ENCODE results near the gene SYTL3. TPM values are rescaled to one million over a fixed set of nuclear protein-coding genes. Genes with fewer than 3 reads are reported as not detected.

The SYTL3 gene
- total and polyA plus RNA-seq, 10 donors = 5.9 to 48.3 (median 17.9) TPM

- DNase-seq = peak; percentile 75
- Histone ChIP-seq H3K36me3 (peaks cover 0 to 70% (median 5%) of the 10 kb centered on the region in 6 donors), H3K4me1 (peaks cover 6 to 73% (median 30%) of the 10 kb centered on the region in 6 donors), H3K4me3 (no peak overlapping the region), H3K9me3 (no peaks in the 10 kb centered on the region), H3K27ac (no peak overlapping the region), H3K27me3 (replicated peaks in 1 of 7) (no peaks in the 10 kb centered on the region)
- intact Hi-C loops (cut with DNase I; ENCODE audit: low total_unique reads) = no loop called here
- 30 to 41% (median 36%) methylated on average over 10 of the region's 10 CpGs for WGBS, 5 donors
- TF ChIP-seq POLR2AphosphoS5 (IDR thresholded peaks at IDR 0.05) (no peak), CTCF (IDR thresholded peaks at IDR 0.05 in 8 of 11, conservative IDR thresholded peaks at IDR 0.05 in 3 of 11) (peak in 9 of 11 experiments; percentile 24 to 63 (median 54)), POLR2A (IDR thresholded peaks at IDR 0.05) (no peak)
Observed at GRCh38 chr6:158660333-158660754, 10.5 kb downstream of the SYTL3 start.

- no peaks in the 10 kb centered on the region for H3K27me3 ChIP-seq (replicated peaks in 1 of 7)
- WGBS, 5 donors = 88 to 95% (median 89%) methylated on average over 3 of the region's 3 CpGs
- intact Hi-C loops (cut with DNase I; ENCODE audit: low total_unique reads) = no loop called here
- H3K4me1 ChIP-seq = peaks cover 0 to 73% (median 21%) of the 10 kb centered on the region in 6 donors
- DNase-seq = no peak
- TF ChIP-seq POLR2AphosphoS5 (IDR thresholded peaks at IDR 0.05) (no peak), CTCF (IDR thresholded peaks at IDR 0.05 in 8 of 11, conservative IDR thresholded peaks at IDR 0.05 in 3 of 11) (no peak), POLR2A (IDR thresholded peaks at IDR 0.05) (no peak)
- peaks cover 0 to 70% (median 6%) of the 10 kb centered on the region in 6 donors for H3K36me3 ChIP-seq
- H3K9me3 ChIP-seq = no peaks in the 10 kb centered on the region
- no peak overlapping the region for H3K4me3 ChIP-seq
- no peak overlapping the region for H3K27ac ChIP-seq
Observed at GRCh38 chr6:158661156-158661685, 11.4 kb downstream of the SYTL3 start.

GRCh38 chr6:158662607-158662953 lies 12.7 kb downstream of the SYTL3 start:
- TF ChIP-seq POLR2A (IDR thresholded peaks at IDR 0.05) = no peak
- no peak for TF ChIP-seq CTCF (IDR thresholded peaks at IDR 0.05 in 8 of 11, conservative IDR thresholded peaks at IDR 0.05 in 3 of 11)
- TF ChIP-seq POLR2AphosphoS5 (IDR thresholded peaks at IDR 0.05) = no peak
- Histone ChIP-seq H3K27ac (peak overlapping the region in 2 of 8 donors; percentile 22 to 43), H3K4me3 (no peak overlapping the region), H3K36me3 (peaks cover 0 to 82% (median 6%) of the 10 kb centered on the region in 6 donors), H3K4me1 (peaks cover 0 to 78% (median 21%) of the 10 kb centered on the region in 6 donors), H3K27me3 (replicated peaks in 1 of 7) (no peaks in the 10 kb centered on the region), H3K9me3 (no peaks in the 10 kb centered on the region)
- 70 to 78% (median 72%) methylated on average over 3 of the region's 3 CpGs for WGBS, 5 donors
- intact Hi-C loops (cut with DNase I; ENCODE audit: low total_unique reads) = no loop called here
- DNase-seq = no peak

- Histone ChIP-seq H3K9me3 (no peaks in the 10 kb centered on the region), H3K36me3 (peaks cover 0 to 84% (median 6%) of the 10 kb centered on the region in 6 donors), H3K27ac (peak overlapping the region in 2 of 8 donors; percentile 22 to 43), H3K4me3 (no peak overlapping the region), H3K4me1 (peaks cover 0 to 83% (median 26%) of the 10 kb centered on the region in 6 donors), H3K27me3 (replicated peaks in 1 of 7) (no peaks in the 10 kb centered on the region)
- TF ChIP-seq POLR2A (IDR thresholded peaks at IDR 0.05) = no peak
- no peak for TF ChIP-seq CTCF (IDR thresholded peaks at IDR 0.05 in 8 of 11, conservative IDR thresholded peaks at IDR 0.05 in 3 of 11)
- TF ChIP-seq POLR2AphosphoS5 (IDR thresholded peaks at IDR 0.05) = no peak
- intact Hi-C loops (cut with DNase I; ENCODE audit: low total_unique reads) = no loop called here
- WGBS, 5 donors = 50 to 74% (median 60%) methylated on average over 26 to 27 of the region's 27 CpGs
- peak; percentile 68 for DNase-seq
Observed at GRCh38 chr6:158662954-158663624, 13.2 kb downstream of the SYTL3 start.

Data from spleen (tissue), 11 donors.